MCF 10A (cell line): ENCODE results near the gene RBBP8. TPM values are rescaled to one million over a fixed set of nuclear protein-coding genes. Genes with fewer than 3 reads are reported as not detected.

Experiments used
- BruUV-seq: library from RNA; stranded (reverse); fragments of 400-500 nt; replicated peaks from 2 replicates; lab custom pipeline; 2021; lab: Mats Ljungman, UMichigan
- CTCF ChIA-PET: fragments of 300-600 bp; sonication (Branson Sonifier 250); formaldehyde crosslinking; extraction: SDS; loops from one replicate; lab custom pipeline; 2021; ENCODE audit warnings: antibody characterized with exemption, inconsistent platforms; lab: Yijun Ruan, JAX
- POLR2A ChIA-PET: fragments of 300-600, 350-650 bp; sonication (Branson Sonifier 250); formaldehyde crosslinking; extraction: SDS; loops from one replicate; lab custom pipeline; 2020; ENCODE audit warnings: antibody characterized with exemption, inconsistent platforms; lab: Yijun Ruan, JAX
- DNase-seq: peaks from one replicate; pipeline ENCODE4 v3.0.0-alpha.2; 2018; ENCODE audit not compliant: unreplicated experiment
- H3K27ac Mint-ChIP-seq: one replicate; pipeline ENCODE4 v1.8.0; 2022; ENCODE audit warnings: mild to moderate bottlenecking, low read depth, mixed read lengths; ENCODE audit not compliant: unreplicated experiment
- H3K27me3 Mint-ChIP-seq: one replicate; pipeline ENCODE4 v1.8.0; 2022; ENCODE audit warnings: mixed read lengths; ENCODE audit not compliant: insufficient read depth, unreplicated experiment
- H3K36me3 Mint-ChIP-seq: one replicate; pipeline ENCODE4 v1.8.0; 2022; ENCODE audit warnings: mild to moderate bottlenecking, moderate library complexity, mixed read lengths; ENCODE audit not compliant: insufficient read depth, unreplicated experiment
- H3K4me1 Mint-ChIP-seq: one replicate; pipeline ENCODE4 v1.8.0; 2022; ENCODE audit warnings: mixed read lengths; ENCODE audit not compliant: insufficient read depth, unreplicated experiment
- H3K4me3 Mint-ChIP-seq: one replicate; pipeline ENCODE4 v1.8.0; 2022; ENCODE audit warnings: mild to moderate bottlenecking, moderate library complexity, mixed read lengths; ENCODE audit not compliant: unreplicated experiment
- H3K9me3 Mint-ChIP-seq: one replicate; pipeline ENCODE4 v1.8.0; 2022; ENCODE audit warnings: mixed read lengths; ENCODE audit not compliant: unreplicated experiment
- intact Hi-C: fragments of 100-400 bp; cut with micrococcal nuclease; formaldehyde crosslinking; loops from 2 replicates; pipeline ENCODE4 v1.14.1; 2022
- total RNA-seq: library from RNA; stranded (reverse); gene quantifications from 2 replicates; pipeline ENCODE4 v1.2.3, GENCODE V29; 2022
- TF ChIP-seq, protein P1 (sequence below): fragments of 200-600 bp; IDR thresholded peaks from one replicate; pipeline ENCODE4 v1.8.0; 2022; ENCODE audit warnings: antibody characterized with exemption, mild to moderate bottlenecking; ENCODE audit not compliant: unreplicated experiment

Gene RBBP8
- total RNA-seq, 1 experiment from 2014 or later, result 59.7 TPM

DNA sequence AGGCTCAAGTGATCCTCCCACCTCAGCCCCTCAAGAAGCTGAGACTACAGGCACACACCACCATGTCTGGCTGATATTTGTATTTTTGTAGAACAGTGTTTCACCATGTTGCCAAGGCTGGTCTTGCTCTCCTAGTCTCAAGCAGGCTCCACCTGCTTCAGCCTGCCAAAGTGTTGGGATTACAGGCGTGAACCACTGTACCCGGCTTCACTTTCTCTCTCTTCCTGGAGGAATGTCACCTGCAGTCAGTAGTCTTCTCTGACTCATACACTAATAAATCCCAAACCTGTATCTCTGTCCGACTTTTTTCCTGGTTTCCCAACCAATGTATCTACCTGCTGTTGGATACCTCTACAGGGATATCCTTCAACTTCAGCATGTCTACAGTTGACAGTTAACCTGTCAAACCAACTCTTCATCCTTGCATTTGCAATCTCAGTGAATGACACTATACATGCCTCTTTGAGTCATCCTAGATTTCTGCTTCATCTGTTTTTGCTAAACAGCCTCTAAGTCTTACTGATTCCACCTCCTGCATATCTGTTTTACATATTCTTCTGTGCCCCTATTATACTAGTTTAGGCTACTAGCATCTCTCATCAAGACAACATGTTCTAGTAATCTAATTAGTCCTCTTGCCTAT, 54.5 kb downstream of the RBBP8 start:
- CTCF ChIA-PET, result interaction anchor here (0.8 to 1.8 kb wide), 2 partner anchors 173 to 176 kb away, joined by 4 to 9 read pairs; no protein-coding TSS in a partner anchor
- TF ChIP-seq, protein P1, sequence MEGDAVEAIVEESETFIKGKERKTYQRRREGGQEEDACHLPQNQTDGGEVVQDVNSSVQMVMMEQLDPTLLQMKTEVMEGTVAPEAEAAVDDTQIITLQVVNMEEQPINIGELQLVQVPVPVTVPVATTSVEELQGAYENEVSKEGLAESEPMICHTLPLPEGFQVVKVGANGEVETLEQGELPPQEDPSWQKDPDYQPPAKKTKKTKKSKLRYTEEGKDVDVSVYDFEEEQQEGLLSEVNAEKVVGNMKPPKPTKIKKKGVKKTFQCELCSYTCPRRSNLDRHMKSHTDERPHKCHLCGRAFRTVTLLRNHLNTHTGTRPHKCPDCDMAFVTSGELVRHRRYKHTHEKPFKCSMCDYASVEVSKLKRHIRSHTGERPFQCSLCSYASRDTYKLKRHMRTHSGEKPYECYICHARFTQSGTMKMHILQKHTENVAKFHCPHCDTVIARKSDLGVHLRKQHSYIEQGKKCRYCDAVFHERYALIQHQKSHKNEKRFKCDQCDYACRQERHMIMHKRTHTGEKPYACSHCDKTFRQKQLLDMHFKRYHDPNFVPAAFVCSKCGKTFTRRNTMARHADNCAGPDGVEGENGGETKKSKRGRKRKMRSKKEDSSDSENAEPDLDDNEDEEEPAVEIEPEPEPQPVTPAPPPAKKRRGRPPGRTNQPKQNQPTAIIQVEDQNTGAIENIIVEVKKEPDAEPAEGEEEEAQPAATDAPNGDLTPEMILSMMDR, result no peak
- no peak for DNase-seq
- intact Hi-C loops, result no loop called here
- Mint-ChIP-seq H3K9me3 (no peaks in the 10 kb centered on the region), H3K4me3 (no peak overlapping the region), H3K27ac (no peak overlapping the region), H3K4me1 (peaks cover 5% of the 10 kb centered on the region), H3K36me3 (peaks cover 46% of the 10 kb centered on the region), H3K27me3 (no peaks in the 10 kb centered on the region)
- BruUV-seq, result no TSS peak
- POLR2A ChIA-PET, result interaction anchor here (1.0 to 1.1 kb wide), 2 partner anchors 8 to 174 kb away, joined by 4 read pairs; no protein-coding TSS in a partner anchor

DNA sequence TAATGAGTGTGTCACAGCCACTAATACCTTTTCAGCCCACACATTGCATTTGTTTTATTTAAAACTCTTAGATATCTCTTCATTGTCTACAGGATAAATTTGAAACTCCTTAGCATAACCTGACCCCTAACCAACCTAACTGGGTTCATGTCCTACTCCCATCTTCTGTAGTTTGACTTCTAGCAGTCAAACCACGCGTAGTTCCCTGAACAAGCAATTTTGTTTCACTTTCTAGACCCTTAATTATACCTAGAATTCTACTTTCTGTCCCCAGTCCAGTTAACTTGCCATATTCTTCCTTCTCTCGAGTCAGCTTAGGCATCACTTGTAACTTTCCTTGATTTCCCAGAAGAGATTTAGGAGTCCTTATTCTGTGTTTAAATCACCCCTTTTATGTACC, 55.1 kb downstream of the RBBP8 start:
- no TSS peak for BruUV-seq
- POLR2A ChIA-PET, result interaction anchor here (1.0 kb wide), 1 partner anchor 23 kb away, joined by 3 read pairs; no protein-coding TSS in a partner anchor
- CTCF ChIA-PET, result interaction anchor here (0.6 kb wide), 1 partner anchor 226 kb away, joined by 4 read pairs; no protein-coding TSS in a partner anchor
- no peaks in the 10 kb centered on the region for H3K27me3 Mint-ChIP-seq
- no peak for DNase-seq
- H3K36me3 Mint-ChIP-seq, result peaks cover 46% of the 10 kb centered on the region
- no peak overlapping the region for H3K27ac Mint-ChIP-seq
- H3K9me3 Mint-ChIP-seq, result no peaks in the 10 kb centered on the region
- H3K4me1 Mint-ChIP-seq, result peaks cover 5% of the 10 kb centered on the region
- H3K4me3 Mint-ChIP-seq, result no peak overlapping the region
- TF ChIP-seq, protein P1, result no peak
- intact Hi-C loops, result no loop called here

DNA sequence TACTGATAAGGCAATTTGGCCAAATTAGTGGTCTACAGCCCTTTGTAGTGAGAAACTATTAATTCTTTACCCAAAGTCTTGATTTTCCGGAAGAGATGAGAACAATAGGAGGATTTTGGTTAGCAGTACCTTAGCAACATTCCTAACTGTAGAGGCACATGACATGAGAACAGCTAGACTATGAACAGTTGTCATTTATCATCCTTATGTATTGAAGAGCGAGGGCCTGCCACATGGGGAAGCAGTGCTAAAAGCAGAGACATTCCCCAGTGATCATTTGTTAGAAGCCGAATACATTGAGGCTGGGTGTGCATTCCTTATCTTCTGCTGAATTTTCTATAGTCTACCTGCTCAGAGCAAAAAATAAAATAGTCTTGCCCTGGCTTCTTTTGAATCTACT, 65.2 kb downstream of the RBBP8 start:
- POLR2A ChIA-PET, result interaction anchor here (1.3 kb wide), 1 partner anchor 7 kb away, joined by 4 read pairs; no protein-coding TSS in a partner anchor
- no peak for DNase-seq
- intact Hi-C loops, result no loop called here
- H3K27ac Mint-ChIP-seq, result no peak overlapping the region
- peaks cover 69% of the 10 kb centered on the region for H3K36me3 Mint-ChIP-seq
- H3K27me3 Mint-ChIP-seq, result no peaks in the 10 kb centered on the region
- H3K9me3 Mint-ChIP-seq, result no peaks in the 10 kb centered on the region
- CTCF ChIA-PET, result interaction anchor here (0.6 to 1.7 kb wide), 5 partner anchors 9 to 200 kb away, joined by 3 to 9 read pairs (median 4); no protein-coding TSS in a partner anchor
- TF ChIP-seq, protein P1, result no peak
- BruUV-seq, result no TSS peak
- H3K4me3 Mint-ChIP-seq, result no peak overlapping the region
- H3K4me1 Mint-ChIP-seq, result peaks cover 5% of the 10 kb centered on the region

DNA sequence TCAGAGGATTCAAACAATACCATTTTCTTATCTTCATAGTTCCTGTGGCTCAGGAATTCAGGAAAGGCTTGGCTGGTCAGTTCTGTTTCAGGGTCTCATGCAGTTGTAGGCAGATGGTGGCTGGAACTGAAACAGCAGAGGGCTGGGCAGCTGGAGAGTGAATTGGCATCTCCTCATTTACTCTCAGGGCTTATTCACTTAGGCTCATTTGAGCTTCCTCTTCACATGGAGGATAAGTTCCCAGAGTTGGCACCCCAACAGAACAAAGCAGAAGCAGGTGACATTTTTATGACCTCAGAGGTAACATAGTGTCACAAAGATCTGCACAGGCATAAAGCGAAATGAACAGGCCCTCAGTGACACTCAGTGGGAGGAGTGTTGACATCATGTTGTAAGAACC, 66.1 kb downstream of the RBBP8 start:
- no TSS peak for BruUV-seq
- no peak for DNase-seq
- peaks cover 5% of the 10 kb centered on the region for H3K4me1 Mint-ChIP-seq

More for the DNA sequence above, 66.1 kb downstream of the RBBP8 start:
- intact Hi-C loops, result no loop called here
- Mint-ChIP-seq H3K27me3 (no peaks in the 10 kb centered on the region), H3K27ac (no peak overlapping the region), H3K36me3 (peaks cover 69% of the 10 kb centered on the region), H3K4me3 (no peak overlapping the region), H3K9me3 (no peaks in the 10 kb centered on the region)
- ChIA-PET POLR2A (no interaction called here), CTCF (interaction anchor here (1.6 kb wide), 1 partner anchor 201 kb away, joined by 4 read pairs; no protein-coding TSS in a partner anchor)
- TF ChIP-seq, protein P1, result no peak
